22Rv1 (cell line): ENCODE data around the gene THRB.

Experiments used
- ZFX ChIP-seq: fragments of 450-650 bp; IDR thresholded peaks from 2 replicates; pipeline ENCODE4 v1.6.1; 2017; ENCODE audit warnings: antibody characterized with exemption, borderline replicate concordance
- TF ChIP-seq, protein P1 (sequence below): fragments of 450-650 bp; IDR thresholded peaks from 2 replicates; pipeline ENCODE4 v1.5.1; 2017; ENCODE audit warnings: mild to moderate bottlenecking

DNA sequence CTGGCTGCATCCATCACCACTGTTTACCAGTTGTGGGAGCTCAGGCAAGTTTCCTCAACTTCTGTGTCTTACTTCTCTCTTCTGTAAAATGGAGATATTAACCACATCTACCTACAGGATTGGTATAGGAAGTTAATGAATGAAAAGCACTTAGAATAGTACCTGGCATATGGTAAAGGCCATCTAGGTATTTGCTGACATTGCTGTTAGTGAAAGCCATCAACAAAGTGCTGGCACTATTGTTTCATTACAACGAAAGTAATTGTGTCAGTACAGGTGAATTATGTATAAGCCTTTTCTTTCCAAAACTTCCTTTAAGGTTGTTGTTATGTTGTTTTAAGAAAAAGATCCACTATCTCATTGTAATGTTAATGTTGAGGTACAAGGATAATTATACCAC is 352.5 kb downstream of the THRB start:
- TF ChIP-seq, protein P1, sequence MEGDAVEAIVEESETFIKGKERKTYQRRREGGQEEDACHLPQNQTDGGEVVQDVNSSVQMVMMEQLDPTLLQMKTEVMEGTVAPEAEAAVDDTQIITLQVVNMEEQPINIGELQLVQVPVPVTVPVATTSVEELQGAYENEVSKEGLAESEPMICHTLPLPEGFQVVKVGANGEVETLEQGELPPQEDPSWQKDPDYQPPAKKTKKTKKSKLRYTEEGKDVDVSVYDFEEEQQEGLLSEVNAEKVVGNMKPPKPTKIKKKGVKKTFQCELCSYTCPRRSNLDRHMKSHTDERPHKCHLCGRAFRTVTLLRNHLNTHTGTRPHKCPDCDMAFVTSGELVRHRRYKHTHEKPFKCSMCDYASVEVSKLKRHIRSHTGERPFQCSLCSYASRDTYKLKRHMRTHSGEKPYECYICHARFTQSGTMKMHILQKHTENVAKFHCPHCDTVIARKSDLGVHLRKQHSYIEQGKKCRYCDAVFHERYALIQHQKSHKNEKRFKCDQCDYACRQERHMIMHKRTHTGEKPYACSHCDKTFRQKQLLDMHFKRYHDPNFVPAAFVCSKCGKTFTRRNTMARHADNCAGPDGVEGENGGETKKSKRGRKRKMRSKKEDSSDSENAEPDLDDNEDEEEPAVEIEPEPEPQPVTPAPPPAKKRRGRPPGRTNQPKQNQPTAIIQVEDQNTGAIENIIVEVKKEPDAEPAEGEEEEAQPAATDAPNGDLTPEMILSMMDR = no peak
- no peak for TF ChIP-seq ZFX
